H9 (cell line): Measurements from ENCODE around the gene HPF1. TPM values are rescaled to one million over a fixed set of nuclear protein-coding genes. Genes with fewer than 3 reads are reported as not detected.

Experiments
- DNase-seq: peaks from one replicate; pipeline ENCODE4 v3.0.0-alpha.2; 2017
- H2AFZ ChIP-seq: one replicate; pipeline ENCODE4 v1.6.1; 2013; ENCODE audit warnings: mild to moderate bottlenecking, low read length, control low read depth, moderate library complexity
- H2AK5ac ChIP-seq: 2 replicates; pipeline ENCODE4 v1.6.1; 2013; ENCODE audit warnings: low read length, control low read depth, mixed read lengths; ENCODE audit not compliant: insufficient read length
- H2BK120ac ChIP-seq: one replicate; pipeline ENCODE4 v1.6.1; 2013; ENCODE audit warnings: low read depth, mild to moderate bottlenecking, low read length, control low read depth, inconsistent platforms; ENCODE audit not compliant: poor library complexity, severe bottlenecking
- H2BK12ac ChIP-seq: 2 replicates; pipeline ENCODE4 v1.6.1; 2013; ENCODE audit warnings: low read length, control low read depth, mixed read lengths, low read depth; ENCODE audit not compliant: insufficient read length
- H2BK15ac ChIP-seq: 2 replicates; pipeline ENCODE4 v1.6.1; 2013; ENCODE audit warnings: low read depth, low read length, control low read depth
- H2BK20ac ChIP-seq: one replicate; pipeline ENCODE4 v1.6.1; 2013; ENCODE audit warnings: low read depth, mild to moderate bottlenecking, low read length, control low read depth, inconsistent platforms; ENCODE audit not compliant: poor library complexity, severe bottlenecking
- H2BK5ac ChIP-seq: 2 replicates; pipeline ENCODE4 v1.6.1; 2013; ENCODE audit warnings: low read length, control low read depth, mixed read lengths; ENCODE audit not compliant: insufficient read length
- H3K14ac ChIP-seq: 2 replicates; pipeline ENCODE4 v1.6.1; 2013; ENCODE audit warnings: low read length, control low read depth; ENCODE audit not compliant: insufficient read depth
- H3K18ac ChIP-seq: 2 replicates; pipeline ENCODE4 v1.6.1; 2013; ENCODE audit warnings: low read depth, mild to moderate bottlenecking, mixed read lengths, low read length, control low read depth; ENCODE audit not compliant: insufficient read length
- H3K23ac ChIP-seq: 2 replicates; pipeline ENCODE4 v1.6.1; 2013; ENCODE audit warnings: low read length, control low read depth, mixed read lengths, low read depth; ENCODE audit not compliant: insufficient read length
- H3K23me2 ChIP-seq: 2 replicates; pipeline ENCODE4 v1.6.1; 2013; ENCODE audit warnings: low read depth, mild to moderate bottlenecking, mixed read lengths, low read length, control low read depth; ENCODE audit not compliant: insufficient read length, poor library complexity, severe bottlenecking
- H3K27ac ChIP-seq: 2 replicates; pipeline ENCODE4 v1.5.1; 2013; ENCODE audit warnings: low read length, control low read depth, mixed read lengths, low read depth; ENCODE audit not compliant: insufficient read length
- H3K27me3 ChIP-seq: 2 replicates; pipeline ENCODE4 v1.6.1; 2013; ENCODE audit warnings: low read length, control low read depth, inconsistent platforms; ENCODE audit not compliant: insufficient read depth
- H3K4ac ChIP-seq: 2 replicates; pipeline ENCODE4 v1.6.1; 2013; ENCODE audit warnings: low read depth, mild to moderate bottlenecking, control low read depth, inconsistent platforms, low read length, moderate library complexity
- H3K4me1 ChIP-seq: 2 replicates; pipeline ENCODE4 v1.6.1; 2013; ENCODE audit warnings: low read length, control low read depth, inconsistent platforms; ENCODE audit not compliant: insufficient read depth
- H3K4me2 ChIP-seq: 2 replicates; pipeline ENCODE4 v1.6.1; 2013; ENCODE audit warnings: low read length, control low read depth, mixed read lengths; ENCODE audit not compliant: insufficient read length, insufficient read depth
- H3K56ac ChIP-seq: 2 replicates; pipeline ENCODE4 v1.6.1; 2013; ENCODE audit warnings: low read depth, mild to moderate bottlenecking, mixed read lengths, low read length, control low read depth; ENCODE audit not compliant: insufficient read length
- H3K79me1 ChIP-seq: 2 replicates; pipeline ENCODE4 v1.6.1; 2013; ENCODE audit warnings: low read depth, mild to moderate bottlenecking, moderate library complexity, low read length, control low read depth, inconsistent platforms; ENCODE audit not compliant: insufficient read depth, poor library complexity, severe bottlenecking
- H3K79me2 ChIP-seq: 2 replicates; pipeline ENCODE4 v1.6.1; 2013; ENCODE audit warnings: low read length, control low read depth, inconsistent platforms; ENCODE audit not compliant: insufficient read depth
- H3K9ac ChIP-seq: 2 replicates; pipeline ENCODE4 v1.6.1; 2013; ENCODE audit warnings: low read length, control low read depth, mixed read lengths; ENCODE audit not compliant: insufficient read length; ENCODE audit errors: extremely low read depth
- H3K9me3 ChIP-seq: one replicate; pipeline ENCODE4 v1.6.1; 2013; ENCODE audit warnings: low read depth, low read length, inconsistent platforms; ENCODE audit not compliant: control insufficient read depth
- H3T11ph ChIP-seq: one replicate; pipeline ENCODE4 v1.6.1; 2013; ENCODE audit warnings: mild to moderate bottlenecking, low read length, control low read depth, inconsistent platforms
- H4K20me1 ChIP-seq: one replicate; pipeline ENCODE4 v1.6.1; 2013; ENCODE audit not compliant: control insufficient read depth, insufficient read length, insufficient read depth
- H4K5ac ChIP-seq: 2 replicates; pipeline ENCODE4 v1.6.1; 2013; ENCODE audit warnings: low read depth, mild to moderate bottlenecking, mixed read lengths, low read length, control low read depth; ENCODE audit not compliant: insufficient read length
- H4K8ac ChIP-seq: replicated peaks from 2 replicates; pipeline ENCODE4 v1.6.1; 2013; ENCODE audit warnings: low read length, control low read depth, mixed read lengths, low read depth; ENCODE audit not compliant: insufficient read length
- H4K91ac ChIP-seq: 2 replicates; pipeline ENCODE4 v1.6.1; 2013; ENCODE audit warnings: low read depth, mild to moderate bottlenecking, moderate library complexity, mixed read lengths, low read length, control low read depth; ENCODE audit not compliant: insufficient read length
- H3K27ac Mint-ChIP-seq, 3 experiments: 2 replicates in 2 of 3; 3 replicates in 1 of 3; pipeline ENCODE4 v1.8.0; 2020 to 2021; ENCODE audit warnings: mixed read lengths in 3 of 3, mild to moderate bottlenecking in 1 of 3, moderate library complexity in 1 of 3
- H3K27me3 Mint-ChIP-seq: 2 replicates; pipeline ENCODE4 v1.8.0; 2021; ENCODE audit warnings: low read depth, mild to moderate bottlenecking, moderate library complexity, mixed read lengths
- H3K36me3 Mint-ChIP-seq, 3 experiments: 2 replicates in 2 of 3; 3 replicates in 1 of 3; pipeline ENCODE4 v1.8.0; 2020 to 2021; ENCODE audit warnings: low read depth in 3 of 3, mixed read lengths in 3 of 3; ENCODE audit not compliant: insufficient read depth in 1 of 3
- H3K4me1 Mint-ChIP-seq, 2 experiments: 2 replicates each; pipeline ENCODE4 v1.8.0; 2020; ENCODE audit warnings: mixed read lengths in 2 of 2
- H3K4me3 Mint-ChIP-seq, 2 experiments: 2 replicates in 1 of 2; 3 replicates in 1 of 2; pipeline ENCODE4 v1.8.0; 2020 to 2021; ENCODE audit warnings: mild to moderate bottlenecking in 2 of 2, mixed read lengths in 2 of 2, moderate library complexity in 1 of 2
- H3K9me3 Mint-ChIP-seq, 2 experiments: 2 replicates in 1 of 2; 3 replicates in 1 of 2; pipeline ENCODE4 v1.8.0; 2020; ENCODE audit warnings: mild to moderate bottlenecking in 2 of 2, mixed read lengths in 2 of 2, moderate library complexity in 1 of 2
- WGBS: extraction: QIAGEN DNeasy Blood & Tissue Kit; methylation state at CpG from one replicate; pipeline ENCODE4 v1.1.7; 2013; ENCODE audit warnings: missing lambda C conversion rate, low lambda C conversion rate, mixed read lengths; ENCODE audit not compliant: insufficient read length; ENCODE audit errors: extremely low coverage; 5-methylcytosine and 5-hydroxymethylcytosine counted together
- total RNA-seq: library from RNA; stranded (reverse); gene quantifications from 2 replicates; pipeline ENCODE4 v1.2.1, GENCODE V29; 2021
- TF ChIP-seq, protein P1 (sequence below): fragments of 200-600 bp; sonication (generic); conservative IDR thresholded peaks from 3 replicates; pipeline ENCODE4 v1.8.0; 2021; ENCODE audit warnings: antibody characterized with exemption, mild to moderate bottlenecking

Gene HPF1
- total RNA-seq, 1 experiment from 2014 or later, result 32.1 TPM

DNA sequence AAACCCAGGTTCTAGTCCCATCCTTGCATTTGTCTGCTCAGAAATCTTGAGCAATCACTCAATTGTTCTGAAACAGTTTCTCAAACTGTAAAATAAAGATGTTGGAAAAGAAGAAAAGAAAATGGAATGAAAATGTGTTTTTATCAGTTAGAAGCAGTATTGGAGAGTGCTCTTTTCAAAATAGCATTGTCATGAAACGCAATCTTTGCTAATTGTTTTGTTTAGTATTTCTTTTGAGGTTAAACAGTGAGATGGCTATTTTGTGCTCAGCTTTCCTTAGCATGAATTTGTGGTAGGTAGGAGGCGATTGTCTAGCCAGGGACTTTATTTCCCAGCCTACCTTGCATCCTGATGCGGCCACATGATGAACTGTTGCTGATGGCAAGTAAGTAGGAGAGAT lies 10.6 kb upstream of the HPF1 start:
- no peak overlapping the region for H2BK15ac ChIP-seq
- no peaks in the 10 kb centered on the region for H4K20me1 ChIP-seq
- DNase-seq, result no peak
- H2AFZ ChIP-seq, result no peak overlapping the region
- no peak overlapping the region for H4K5ac ChIP-seq
- H3K18ac ChIP-seq, result no peak overlapping the region
- no peaks in the 10 kb centered on the region for H3K27me3 ChIP-seq
- Mint-ChIP-seq H3K36me3 (no peaks in the 10 kb centered on the region), H3K9me3 (peaks cover 0 to 2% of the 10 kb centered on the region in 2 experiments; a peak in 2 of 5 replicates), H3K4me3 (no peak overlapping the region), H3K27me3 (no peaks in the 10 kb centered on the region), H3K4me1 (no peaks in the 10 kb centered on the region), H3K27ac (no peak overlapping the region)
- H3K56ac ChIP-seq, result no peak overlapping the region
- no peaks in the 10 kb centered on the region for H3K4me1 ChIP-seq
- H3K4ac ChIP-seq, result no peak overlapping the region
- H3K27ac ChIP-seq, result no peak overlapping the region
- no peak overlapping the region for H3T11ph ChIP-seq
- no peak overlapping the region for H2BK12ac ChIP-seq
- H3K79me1 ChIP-seq, result no peaks in the 10 kb centered on the region
- H3K23me2 ChIP-seq, result no peaks in the 10 kb centered on the region
- no peak overlapping the region for H2AK5ac ChIP-seq
- TF ChIP-seq, protein P1, sequence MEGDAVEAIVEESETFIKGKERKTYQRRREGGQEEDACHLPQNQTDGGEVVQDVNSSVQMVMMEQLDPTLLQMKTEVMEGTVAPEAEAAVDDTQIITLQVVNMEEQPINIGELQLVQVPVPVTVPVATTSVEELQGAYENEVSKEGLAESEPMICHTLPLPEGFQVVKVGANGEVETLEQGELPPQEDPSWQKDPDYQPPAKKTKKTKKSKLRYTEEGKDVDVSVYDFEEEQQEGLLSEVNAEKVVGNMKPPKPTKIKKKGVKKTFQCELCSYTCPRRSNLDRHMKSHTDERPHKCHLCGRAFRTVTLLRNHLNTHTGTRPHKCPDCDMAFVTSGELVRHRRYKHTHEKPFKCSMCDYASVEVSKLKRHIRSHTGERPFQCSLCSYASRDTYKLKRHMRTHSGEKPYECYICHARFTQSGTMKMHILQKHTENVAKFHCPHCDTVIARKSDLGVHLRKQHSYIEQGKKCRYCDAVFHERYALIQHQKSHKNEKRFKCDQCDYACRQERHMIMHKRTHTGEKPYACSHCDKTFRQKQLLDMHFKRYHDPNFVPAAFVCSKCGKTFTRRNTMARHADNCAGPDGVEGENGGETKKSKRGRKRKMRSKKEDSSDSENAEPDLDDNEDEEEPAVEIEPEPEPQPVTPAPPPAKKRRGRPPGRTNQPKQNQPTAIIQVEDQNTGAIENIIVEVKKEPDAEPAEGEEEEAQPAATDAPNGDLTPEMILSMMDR, result no peak
- no peak overlapping the region for H2BK20ac ChIP-seq
- no peak overlapping the region for H4K8ac ChIP-seq
- no peaks in the 10 kb centered on the region for H3K79me2 ChIP-seq
- WGBS, result no CpG with 5 or more reads among the region's 3 CpGs
- H3K9ac ChIP-seq, result no peak overlapping the region
- H4K91ac ChIP-seq, result no peak overlapping the region
- H3K4me2 ChIP-seq, result no peak overlapping the region
- no peak overlapping the region for H2BK5ac ChIP-seq
- no peak overlapping the region for H3K14ac ChIP-seq
- H3K9me3 ChIP-seq, result no peaks in the 10 kb centered on the region
- no peak overlapping the region for H2BK120ac ChIP-seq
- no peak overlapping the region for H3K23ac ChIP-seq
